Measurements from ENCODE around the gene ROR1.

GRCh38 chr1:63752176-63752575 lies 21.6 kb upstream of the ROR1 start:
- no peak for TF ChIP-seq CTCF (conservative IDR thresholded peaks at IDR 0.05; ENCODE audit: low read length)
- no peak for TF ChIP-seq EZH2phosphoT487 (IDR thresholded peaks at IDR 0.05; ENCODE audit: borderline replicate concordance, low read depth, low read length)

Measured in OCI-LY7 (cell line).